SK-N-SH (cell line): ENCODE results near the gene ANKRD44.

Experiments
- CHD2 ChIP-seq: fragments of 150-350 bp; IDR thresholded peaks from 2 replicates; pipeline ENCODE4 v1.6.1; 2018; ENCODE audit warnings: low read length; ENCODE audit not compliant: partially characterized antibody
- NFIC ChIP-seq: IDR thresholded peaks from 2 replicates; pipeline ENCODE4 v1.4.0; 2012; ENCODE audit warnings: borderline replicate concordance
- RAD21 ChIP-seq: IDR thresholded peaks from 2 replicates; pipeline ENCODE4 v1.6.1; 2012; ENCODE audit warnings: mild to moderate bottlenecking, low read length
- RCOR1 ChIP-seq: fragments of 150-350 bp; IDR thresholded peaks from 2 replicates; pipeline ENCODE4 v1.6.1; 2017; ENCODE audit warnings: antibody characterized with exemption, low read length
- SIN3A ChIP-seq: IDR thresholded peaks from 2 replicates; pipeline ENCODE4 v1.6.1; 2012; ENCODE audit warnings: low read depth, mild to moderate bottlenecking, low read length, moderate library complexity, borderline replicate concordance
- SMC3 ChIP-seq: IDR thresholded peaks from 2 replicates; pipeline ENCODE4 v1.6.1; 2012; ENCODE audit warnings: low read depth, low read length, improper control_type of control experiment
- TAF1 ChIP-seq: IDR thresholded peaks from 2 replicates; pipeline ENCODE4 v1.6.1; 2012; ENCODE audit warnings: low read depth, mild to moderate bottlenecking, low read length, moderate library complexity, borderline replicate concordance
- TF ChIP-seq, protein P1 (sequence below): IDR thresholded peaks from 2 replicates; pipeline ENCODE4 v1.6.1; 2012; ENCODE audit warnings: mild to moderate bottlenecking, low read depth, low read length, moderate library complexity
- TF ChIP-seq, protein P2 (sequence below): fragments of 200-600 bp; sonication (generic); IDR thresholded peaks from 2 replicates; pipeline ENCODE4 v1.6.1; 2017; ENCODE audit warnings: antibody characterized with exemption, mild to moderate bottlenecking, moderate library complexity

DNA sequence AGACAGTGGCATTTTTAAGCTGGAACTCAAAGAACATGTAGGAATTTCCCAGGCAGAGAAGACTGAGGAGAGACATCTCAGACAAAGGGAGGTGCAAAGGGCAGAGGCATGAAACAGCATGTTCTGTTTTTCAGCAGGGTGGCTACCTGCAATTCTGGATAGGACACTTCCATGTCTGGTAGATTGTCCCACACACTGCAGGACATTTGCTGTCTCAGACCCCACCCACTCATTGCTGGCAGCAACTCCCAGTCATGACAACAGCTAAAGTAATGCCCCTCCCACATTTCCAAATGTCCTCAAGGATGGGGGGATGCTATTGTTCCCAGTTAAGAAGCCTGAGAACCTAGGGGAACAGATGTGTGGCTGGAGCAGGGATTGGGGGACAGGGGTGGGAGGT lies 40.8 kb downstream of the ANKRD44 start:
- TF ChIP-seq, protein P1, sequence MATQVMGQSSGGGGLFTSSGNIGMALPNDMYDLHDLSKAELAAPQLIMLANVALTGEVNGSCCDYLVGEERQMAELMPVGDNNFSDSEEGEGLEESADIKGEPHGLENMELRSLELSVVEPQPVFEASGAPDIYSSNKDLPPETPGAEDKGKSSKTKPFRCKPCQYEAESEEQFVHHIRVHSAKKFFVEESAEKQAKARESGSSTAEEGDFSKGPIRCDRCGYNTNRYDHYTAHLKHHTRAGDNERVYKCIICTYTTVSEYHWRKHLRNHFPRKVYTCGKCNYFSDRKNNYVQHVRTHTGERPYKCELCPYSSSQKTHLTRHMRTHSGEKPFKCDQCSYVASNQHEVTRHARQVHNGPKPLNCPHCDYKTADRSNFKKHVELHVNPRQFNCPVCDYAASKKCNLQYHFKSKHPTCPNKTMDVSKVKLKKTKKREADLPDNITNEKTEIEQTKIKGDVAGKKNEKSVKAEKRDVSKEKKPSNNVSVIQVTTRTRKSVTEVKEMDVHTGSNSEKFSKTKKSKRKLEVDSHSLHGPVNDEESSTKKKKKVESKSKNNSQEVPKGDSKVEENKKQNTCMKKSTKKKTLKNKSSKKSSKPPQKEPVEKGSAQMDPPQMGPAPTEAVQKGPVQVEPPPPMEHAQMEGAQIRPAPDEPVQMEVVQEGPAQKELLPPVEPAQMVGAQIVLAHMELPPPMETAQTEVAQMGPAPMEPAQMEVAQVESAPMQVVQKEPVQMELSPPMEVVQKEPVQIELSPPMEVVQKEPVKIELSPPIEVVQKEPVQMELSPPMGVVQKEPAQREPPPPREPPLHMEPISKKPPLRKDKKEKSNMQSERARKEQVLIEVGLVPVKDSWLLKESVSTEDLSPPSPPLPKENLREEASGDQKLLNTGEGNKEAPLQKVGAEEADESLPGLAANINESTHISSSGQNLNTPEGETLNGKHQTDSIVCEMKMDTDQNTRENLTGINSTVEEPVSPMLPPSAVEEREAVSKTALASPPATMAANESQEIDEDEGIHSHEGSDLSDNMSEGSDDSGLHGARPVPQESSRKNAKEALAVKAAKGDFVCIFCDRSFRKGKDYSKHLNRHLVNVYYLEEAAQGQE, result no peak
- TF ChIP-seq NFIC (no peak), RAD21 (no peak), RCOR1 (no peak), TAF1 (no peak), CHD2 (no peak), SIN3A (no peak), SMC3 (no peak)
- TF ChIP-seq, protein P2, sequence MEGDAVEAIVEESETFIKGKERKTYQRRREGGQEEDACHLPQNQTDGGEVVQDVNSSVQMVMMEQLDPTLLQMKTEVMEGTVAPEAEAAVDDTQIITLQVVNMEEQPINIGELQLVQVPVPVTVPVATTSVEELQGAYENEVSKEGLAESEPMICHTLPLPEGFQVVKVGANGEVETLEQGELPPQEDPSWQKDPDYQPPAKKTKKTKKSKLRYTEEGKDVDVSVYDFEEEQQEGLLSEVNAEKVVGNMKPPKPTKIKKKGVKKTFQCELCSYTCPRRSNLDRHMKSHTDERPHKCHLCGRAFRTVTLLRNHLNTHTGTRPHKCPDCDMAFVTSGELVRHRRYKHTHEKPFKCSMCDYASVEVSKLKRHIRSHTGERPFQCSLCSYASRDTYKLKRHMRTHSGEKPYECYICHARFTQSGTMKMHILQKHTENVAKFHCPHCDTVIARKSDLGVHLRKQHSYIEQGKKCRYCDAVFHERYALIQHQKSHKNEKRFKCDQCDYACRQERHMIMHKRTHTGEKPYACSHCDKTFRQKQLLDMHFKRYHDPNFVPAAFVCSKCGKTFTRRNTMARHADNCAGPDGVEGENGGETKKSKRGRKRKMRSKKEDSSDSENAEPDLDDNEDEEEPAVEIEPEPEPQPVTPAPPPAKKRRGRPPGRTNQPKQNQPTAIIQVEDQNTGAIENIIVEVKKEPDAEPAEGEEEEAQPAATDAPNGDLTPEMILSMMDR, result no peak
